Measurements from ENCODE around the gene ZFR2. TPM values are rescaled to one million over a fixed set of nuclear protein-coding genes. Genes with fewer than 3 reads are reported as not detected.
"Not testable (repeated sequence)": the region's sequence is repeated elsewhere in the genome, so short reads cannot be mapped to it uniquely, and the experiment has no call there.

ZFR2 gene
- total RNA-seq, 4 donors from 2014 or later: 0.13 TPM; not detected in 3

DNA sequence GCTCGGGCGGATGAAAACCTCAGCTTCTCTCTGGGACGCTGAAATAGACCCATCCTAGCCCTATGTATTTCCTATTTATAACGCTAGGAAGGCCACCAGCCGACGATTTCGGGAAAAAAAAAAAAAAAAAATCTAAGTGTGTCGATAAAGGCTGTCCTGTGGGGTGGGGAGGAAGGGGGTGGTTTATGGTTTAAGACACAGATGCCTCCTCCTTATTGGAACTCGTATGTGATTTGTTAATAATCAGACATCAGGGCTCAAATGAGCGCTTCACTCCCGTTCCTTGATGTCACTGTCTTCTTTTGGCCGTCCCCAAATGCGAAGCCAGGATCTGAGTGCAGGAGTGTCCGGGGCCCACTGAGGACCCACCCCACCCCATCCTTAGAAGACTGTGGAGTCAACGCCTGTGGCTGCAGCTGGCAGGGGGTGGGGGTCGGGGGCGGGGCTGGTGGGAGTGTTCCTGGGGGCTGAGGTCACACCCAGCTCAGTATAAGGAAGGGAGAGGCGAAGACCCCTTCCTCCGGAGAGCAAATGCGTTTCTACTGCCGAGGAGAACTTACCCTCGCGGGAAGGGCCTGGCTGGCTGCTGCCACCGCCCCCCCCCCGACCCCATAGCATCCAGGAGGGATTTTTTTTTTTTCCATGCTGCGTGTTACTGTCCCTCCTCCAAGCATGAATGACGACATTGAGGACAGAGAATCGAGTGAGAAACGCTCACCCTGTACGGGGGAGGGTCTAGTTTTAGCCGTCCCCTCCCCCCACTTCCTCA is 12.6 kb upstream of the ZFR2 start:
- no peak for TF ChIP-seq POLR2A (IDR thresholded peaks at IDR 0.05)
- TF ChIP-seq, protein P1, sequence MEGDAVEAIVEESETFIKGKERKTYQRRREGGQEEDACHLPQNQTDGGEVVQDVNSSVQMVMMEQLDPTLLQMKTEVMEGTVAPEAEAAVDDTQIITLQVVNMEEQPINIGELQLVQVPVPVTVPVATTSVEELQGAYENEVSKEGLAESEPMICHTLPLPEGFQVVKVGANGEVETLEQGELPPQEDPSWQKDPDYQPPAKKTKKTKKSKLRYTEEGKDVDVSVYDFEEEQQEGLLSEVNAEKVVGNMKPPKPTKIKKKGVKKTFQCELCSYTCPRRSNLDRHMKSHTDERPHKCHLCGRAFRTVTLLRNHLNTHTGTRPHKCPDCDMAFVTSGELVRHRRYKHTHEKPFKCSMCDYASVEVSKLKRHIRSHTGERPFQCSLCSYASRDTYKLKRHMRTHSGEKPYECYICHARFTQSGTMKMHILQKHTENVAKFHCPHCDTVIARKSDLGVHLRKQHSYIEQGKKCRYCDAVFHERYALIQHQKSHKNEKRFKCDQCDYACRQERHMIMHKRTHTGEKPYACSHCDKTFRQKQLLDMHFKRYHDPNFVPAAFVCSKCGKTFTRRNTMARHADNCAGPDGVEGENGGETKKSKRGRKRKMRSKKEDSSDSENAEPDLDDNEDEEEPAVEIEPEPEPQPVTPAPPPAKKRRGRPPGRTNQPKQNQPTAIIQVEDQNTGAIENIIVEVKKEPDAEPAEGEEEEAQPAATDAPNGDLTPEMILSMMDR (IDR thresholded peaks at IDR 0.05): no peak
- DNase-seq (ENCODE audit: low spot score in 2 of 2): no peak
- H3K4me3 ChIP-seq (ENCODE audit: low read depth, poor library complexity, severe bottlenecking): no peak overlapping the region
- WGBS, 2 donors: 2 to 3% methylated on average over 27 to 31 of the region's 31 CpGs
- intact Hi-C loops (cut with DNase I; ENCODE audit: low total_unique reads): no loop called here

DNA sequence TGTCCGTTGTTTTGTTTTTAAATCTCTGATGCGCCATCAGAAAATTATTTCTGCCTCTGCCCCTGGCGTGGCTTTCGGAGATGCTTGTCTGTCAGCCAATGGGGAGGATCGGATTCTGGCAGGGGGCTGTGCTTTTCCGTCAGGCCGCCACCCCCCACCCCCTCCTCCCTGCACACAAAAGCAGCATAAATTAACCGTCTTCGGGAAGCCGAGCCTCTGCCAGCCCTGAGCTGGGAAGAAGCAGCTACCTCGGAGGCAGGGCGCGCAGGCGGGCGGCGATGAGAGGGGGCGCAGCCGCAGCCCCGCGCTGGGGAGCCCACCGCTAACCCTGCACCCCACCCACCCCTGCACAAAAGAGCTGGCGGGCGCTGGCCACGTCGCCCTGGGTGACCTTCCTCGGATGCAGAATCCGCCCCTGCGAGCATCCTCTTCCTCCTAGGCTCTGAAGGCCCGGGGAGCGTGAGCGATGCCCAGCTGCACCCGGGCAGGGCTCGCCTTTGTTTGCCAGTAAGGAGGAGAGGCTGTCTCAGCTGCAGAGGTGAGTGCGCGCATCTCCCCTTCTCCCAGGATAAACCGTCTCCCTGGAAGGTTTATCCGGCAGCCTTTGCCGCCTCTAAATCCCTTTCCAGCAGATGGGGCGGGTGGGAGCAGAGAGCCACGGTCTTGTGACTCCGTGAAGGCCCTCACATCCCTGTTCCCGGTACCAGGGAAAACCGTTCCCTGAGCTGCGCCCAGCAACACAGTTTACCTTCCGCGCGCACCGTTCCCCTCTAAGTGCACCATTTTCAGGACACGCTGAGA is 11.8 kb upstream of the ZFR2 start, which contains the start of gene ATCAY:
Gene ATCAY (plus strand): TSS at position 215 of the 801 bp plus-strand sequence. CDS start 5,083 bp downstream, outside the sequence.
- H3K4me3 ChIP-seq (ENCODE audit: low read depth, poor library complexity, severe bottlenecking): no peak within 1 kb of the TSS
- WGBS, 2 donors: 2% methylated on average over 31 to 49 of the region's 49 CpGs
- intact Hi-C loops (cut with DNase I; ENCODE audit: low total_unique reads): no loop called here
- DNase-seq (ENCODE audit: low spot score in 2 of 2): no peak
- TF ChIP-seq, protein P1 (IDR thresholded peaks at IDR 0.05): no peak
- no peak for TF ChIP-seq POLR2A (IDR thresholded peaks at IDR 0.05)

DNA sequence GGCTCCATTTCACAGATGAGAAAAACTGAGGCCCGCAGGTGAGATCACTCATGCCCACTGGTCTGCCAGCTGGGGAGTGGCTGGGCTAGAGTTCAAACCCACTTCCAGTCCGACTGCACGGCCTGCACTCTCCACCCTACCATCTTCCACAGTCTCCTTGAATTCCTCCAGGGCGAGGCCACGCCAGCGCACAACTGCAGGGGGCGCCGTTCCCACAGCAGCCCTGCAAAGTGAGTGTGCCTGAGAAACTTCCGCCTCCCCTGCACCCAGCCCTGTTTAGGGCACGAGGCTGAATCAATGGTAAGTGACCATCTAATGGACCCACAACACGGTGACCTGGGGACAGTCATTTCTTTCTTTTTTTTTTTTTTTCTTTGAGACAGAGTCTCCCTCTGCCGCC is 10.8 kb upstream of the ZFR2 start:
- DNase-seq (ENCODE audit: low spot score in 2 of 2): no peak
- TF ChIP-seq, protein P1 (IDR thresholded peaks at IDR 0.05): no peak
- no peak for TF ChIP-seq POLR2A (IDR thresholded peaks at IDR 0.05)
- intact Hi-C loops (cut with DNase I; ENCODE audit: low total_unique reads): no loop called here
- no peak overlapping the region for H3K4me3 ChIP-seq (ENCODE audit: low read depth, poor library complexity, severe bottlenecking)
- 52 to 69% methylated on average over 12 of the region's 12 CpGs for WGBS, 2 donors

DNA sequence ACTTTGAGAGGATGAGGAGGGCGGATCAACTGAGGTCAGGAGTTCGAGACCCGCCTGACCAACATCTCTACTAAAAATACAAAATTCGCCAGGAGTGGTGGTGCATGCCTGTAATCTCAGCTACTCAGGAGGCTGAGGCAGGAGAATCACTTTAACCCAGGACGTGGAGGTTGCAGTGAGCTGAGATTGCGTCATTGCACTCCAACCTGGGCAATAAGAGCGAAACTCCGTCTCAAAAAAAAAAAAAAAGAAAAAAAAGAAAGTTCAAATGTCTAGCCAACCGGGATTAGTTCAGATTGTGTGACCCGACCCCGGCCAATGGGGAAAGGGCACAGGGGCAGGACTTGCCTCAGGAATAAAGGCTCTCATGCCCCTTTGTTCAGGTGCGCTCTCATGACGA is 5.9 kb upstream of the ZFR2 start:
- H3K4me3 ChIP-seq (ENCODE audit: low read depth, poor library complexity, severe bottlenecking): not testable (repeated sequence)

DNA sequence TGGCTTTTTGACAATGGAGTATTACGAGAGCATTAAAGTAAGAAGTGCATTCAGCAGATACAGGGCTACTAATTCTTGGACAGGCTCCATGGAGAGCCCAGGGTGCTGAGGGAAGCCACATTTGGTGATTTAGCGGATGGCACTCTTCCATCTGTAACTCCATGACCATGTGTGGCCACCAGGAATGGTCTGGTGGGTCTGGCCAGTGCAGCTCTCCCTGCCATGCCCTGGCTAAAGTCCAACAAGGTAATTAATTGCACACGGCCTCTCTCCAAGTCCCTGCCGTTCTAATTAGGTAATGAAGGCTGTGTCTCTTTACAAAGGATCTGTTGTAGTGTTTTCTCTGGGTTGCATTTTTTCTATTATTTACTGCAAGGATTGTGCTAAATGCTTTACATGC is 4.3 kb upstream of the ZFR2 start:
- intact Hi-C loops (cut with DNase I; ENCODE audit: low total_unique reads): no loop called here
- no peak overlapping the region for H3K4me3 ChIP-seq (ENCODE audit: low read depth, poor library complexity, severe bottlenecking)
- TF ChIP-seq, protein P1 (IDR thresholded peaks at IDR 0.05): no peak
- no peak for TF ChIP-seq POLR2A (IDR thresholded peaks at IDR 0.05)
- no peak for DNase-seq (ENCODE audit: low spot score in 2 of 2)
- 32 to 53% methylated on average over 4 of the region's 4 CpGs for WGBS, 2 donors

More for the DNA sequence above, 5.9 kb upstream of the ZFR2 start:
- WGBS, 2 donors: 70 to 80% methylated on average over 13 of the region's 13 CpGs
- intact Hi-C loops (cut with DNase I; ENCODE audit: low total_unique reads); DNase-seq (ENCODE audit: low spot score in 2 of 2): not testable (repeated sequence)

Measured in lower leg skin (tissue), 4 donors.